DND-41 (cell line): ENCODE results near the gene EDIL3.

Experiments used
- ATAC-seq: fragments of 200-7000 bp; cut with Tn5 transposase; 3 replicates; pipeline ENCODE4 v1.9.1; 2021; ENCODE audit warnings: low read depth; ENCODE audit not compliant: insufficient read depth
- DNase-seq: peaks from one replicate; pipeline ENCODE4 v3.0.0-alpha.2; 2020
- H2AFZ ChIP-seq: 2 replicates; pipeline ENCODE4 v1.6.0; 2012; ENCODE audit warnings: low read depth, low read length
- H3K27ac ChIP-seq: 2 replicates; pipeline ENCODE4 v1.5.1; 2012; ENCODE audit warnings: low read length, inconsistent platforms
- H3K27me3 ChIP-seq: fragments of 200-600 bp; sonication (generic); 2 replicates; pipeline ENCODE4 v1.6.0; 2012; ENCODE audit warnings: low read length, mild to moderate bottlenecking, inconsistent platforms; ENCODE audit not compliant: insufficient read depth, poor library complexity
- H3K36me3 ChIP-seq: 2 replicates; pipeline ENCODE4 v1.5.1; 2012; ENCODE audit warnings: low read length, inconsistent platforms; ENCODE audit not compliant: insufficient read depth
- H3K4me1 ChIP-seq: 2 replicates; pipeline ENCODE4 v1.5.1; 2012; ENCODE audit warnings: mild to moderate bottlenecking, low read length; ENCODE audit not compliant: insufficient read depth
- H3K4me2 ChIP-seq: 2 replicates; pipeline ENCODE4 v1.6.0; 2012; ENCODE audit warnings: mild to moderate bottlenecking, moderate library complexity, low read length, inconsistent platforms; ENCODE audit not compliant: insufficient read depth
- H3K4me3 ChIP-seq, 2 experiments: fragments of 200-600 bp in 1 of 2; shearing (Covaris generic) in 1 of 2; 2 replicates each; pipeline ENCODE4 v1.5.1; 2012 to 2016; ENCODE audit warnings: inconsistent platforms in 2 of 2, low read length in 2 of 2, mild to moderate bottlenecking in 2 of 2, low read depth in 1 of 2, moderate library complexity in 1 of 2
- H3K79me2 ChIP-seq: 2 replicates; pipeline ENCODE4 v1.6.0; 2012; ENCODE audit warnings: low read length, inconsistent platforms; ENCODE audit not compliant: insufficient read depth
- H3K9ac ChIP-seq: 2 replicates; pipeline ENCODE4 v1.6.0; 2012; ENCODE audit warnings: low read depth, mild to moderate bottlenecking, inconsistent platforms, low read length, moderate library complexity
- H3K9me3 ChIP-seq: 2 replicates; pipeline ENCODE4 v1.5.1; 2012; ENCODE audit warnings: low read length, moderate library complexity, mild to moderate bottlenecking, inconsistent platforms; ENCODE audit not compliant: insufficient read depth, severe bottlenecking
- H4K20me1 ChIP-seq: 2 replicates; pipeline ENCODE4 v1.6.0; 2012; ENCODE audit warnings: low read length; ENCODE audit not compliant: insufficient read depth
- CTCF ChIP-seq: IDR thresholded peaks from 2 replicates; pipeline ENCODE4 v1.5.1; 2012; ENCODE audit warnings: borderline replicate concordance, low read length, moderate library complexity, mild to moderate bottlenecking; ENCODE audit not compliant: poor library complexity, severe bottlenecking; ENCODE audit errors: extremely low read depth
- EZH2 ChIP-seq: IDR thresholded peaks from 3 replicates; pipeline ENCODE4 v1.6.1; 2012; ENCODE audit warnings: borderline replicate concordance, low read depth, mild to moderate bottlenecking, moderate library complexity, low read length, inconsistent platforms; ENCODE audit not compliant: severe bottlenecking

The EDIL3 gene

GRCh38 chr5:84362061-84362720, 22.5 kb downstream of the EDIL3 start:
- Histone ChIP-seq H3K27me3 (no peaks in the 10 kb centered on the region), H3K9ac (no peak overlapping the region), H4K20me1 (no peaks in the 10 kb centered on the region), H2AFZ (no peak overlapping the region), H3K79me2 (no peaks in the 10 kb centered on the region), H3K4me2 (no peak overlapping the region), H3K4me1 (no peaks in the 10 kb centered on the region), H3K27ac (no peak overlapping the region), H3K4me3 (no peak overlapping the region), H3K9me3 (no peaks in the 10 kb centered on the region), H3K36me3 (no peaks in the 10 kb centered on the region)
- ATAC-seq (no peak), DNase-seq (no peak)
- TF ChIP-seq EZH2 (no peak), CTCF (no peak)

- Histone ChIP-seq H3K9ac (no peak overlapping the region), H3K27ac (no peak overlapping the region), H4K20me1 (no peaks in the 10 kb centered on the region), H2AFZ (no peak overlapping the region), H3K4me2 (no peak overlapping the region), H3K36me3 (no peaks in the 10 kb centered on the region), H3K9me3 (no peaks in the 10 kb centered on the region), H3K4me1 (no peaks in the 10 kb centered on the region), H3K27me3 (no peaks in the 10 kb centered on the region), H3K4me3 (no peak overlapping the region), H3K79me2 (no peaks in the 10 kb centered on the region)
- no peak for TF ChIP-seq CTCF
- TF ChIP-seq EZH2 = no peak
- no peak for ATAC-seq
- DNase-seq = no peak
Observed at GRCh38 chr5:84361572-84361971, 23.1 kb downstream of the EDIL3 start.

GRCh38 chr5:84360056-84360455, 24.6 kb downstream of the EDIL3 start:
- H3K79me2 ChIP-seq = no peaks in the 10 kb centered on the region
- no peak for ATAC-seq
- H3K27ac ChIP-seq = no peak overlapping the region
- H3K36me3 ChIP-seq = no peaks in the 10 kb centered on the region
- no peak overlapping the region for H3K4me3 ChIP-seq
- no peak overlapping the region for H3K9ac ChIP-seq
- no peaks in the 10 kb centered on the region for H3K4me1 ChIP-seq
- no peak for DNase-seq
- no peaks in the 10 kb centered on the region for H3K9me3 ChIP-seq
- no peak overlapping the region for H2AFZ ChIP-seq
- H3K27me3 ChIP-seq = no peaks in the 10 kb centered on the region
- TF ChIP-seq CTCF (no peak), EZH2 (no peak)
- H4K20me1 ChIP-seq = no peaks in the 10 kb centered on the region
- H3K4me2 ChIP-seq = no peak overlapping the region

GRCh38 chr5:84354101-84354500, 30.6 kb downstream of the EDIL3 start:
- Histone ChIP-seq H3K4me1 (no peaks in the 10 kb centered on the region), H3K36me3 (no peaks in the 10 kb centered on the region), H3K27ac (no peak overlapping the region), H2AFZ (no peak overlapping the region), H3K9ac (no peak overlapping the region), H3K4me2 (no peak overlapping the region), H3K27me3 (no peaks in the 10 kb centered on the region), H4K20me1 (no peaks in the 10 kb centered on the region), H3K9me3 (no peaks in the 10 kb centered on the region), H3K4me3 (no peak overlapping the region), H3K79me2 (no peaks in the 10 kb centered on the region)
- no peak for TF ChIP-seq CTCF
- TF ChIP-seq EZH2 = no peak
- ATAC-seq (no peak), DNase-seq (no peak)
